Measurements from ENCODE around the gene NCK2. TPM values are rescaled to one million over a fixed set of nuclear protein-coding genes. Genes with fewer than 3 reads are reported as not detected.

Gene NCK2
- total RNA-seq, 3 donors from 2014 or later: 52.2 to 66.4 (median 57.6) TPM

GRCh38 chr2:105888625-105889024 lies 143.9 kb downstream of the NCK2 start:
- DNase-seq (peak in 1 of 3 donors; percentile 38), ATAC-seq (peak; percentile 80)
- Histone ChIP-seq H3K36me3 (ENCODE audit: low read depth) (no peaks in the 10 kb centered on the region), H3K9me3 (peaks cover 5% of the 10 kb centered on the region), H3K4me1 (ENCODE audit: low read depth) (peaks cover 3% of the 10 kb centered on the region), H3K4me3 (no peak overlapping the region)
- intact Hi-C loops (cut with DNase I, micrococcal nuclease): no loop called here
- TF ChIP-seq CTCF (IDR thresholded peaks at IDR 0.05): no peak

DNA sequence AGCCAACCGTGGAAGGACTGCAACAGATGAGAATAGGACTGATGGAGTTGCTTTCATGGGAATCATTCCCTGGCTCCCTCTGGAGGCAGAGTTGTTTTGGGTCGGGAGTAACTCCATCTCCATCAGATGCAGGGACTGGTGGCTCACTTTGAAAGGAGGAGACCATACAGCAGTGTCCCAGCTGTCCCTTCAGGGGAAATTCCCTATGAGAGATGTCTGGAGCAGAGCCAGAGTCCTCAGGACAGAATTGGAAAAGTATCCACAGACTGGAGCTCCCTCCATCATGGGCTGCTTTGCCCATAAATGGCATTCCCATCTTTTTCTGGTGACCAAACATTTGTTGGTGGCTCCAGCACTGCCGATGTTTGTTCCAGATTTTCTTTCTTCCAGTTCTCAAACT lies 144.3 kb downstream of the NCK2 start:
- Histone ChIP-seq H3K4me3 (no peak overlapping the region), H3K9me3 (peaks cover 5% of the 10 kb centered on the region), H3K36me3 (ENCODE audit: low read depth) (no peaks in the 10 kb centered on the region), H3K4me1 (ENCODE audit: low read depth) (peaks cover 3% of the 10 kb centered on the region)
- ATAC-seq (no peak), DNase-seq (no peak)
- no peak for TF ChIP-seq CTCF (IDR thresholded peaks at IDR 0.05)
- intact Hi-C loops (cut with DNase I, micrococcal nuclease): no loop called here

GRCh38 chr2:105890111-105890510 lies 145.4 kb downstream of the NCK2 start:
- Histone ChIP-seq H3K36me3 (ENCODE audit: low read depth) (no peaks in the 10 kb centered on the region), H3K4me3 (no peak overlapping the region), H3K4me1 (ENCODE audit: low read depth) (no peaks in the 10 kb centered on the region), H3K9me3 (peaks cover 5% of the 10 kb centered on the region)
- intact Hi-C loops (cut with DNase I, micrococcal nuclease): no loop called here
- no peak for DNase-seq
- no peak for TF ChIP-seq CTCF (IDR thresholded peaks at IDR 0.05)
- ATAC-seq: no peak

DNA sequence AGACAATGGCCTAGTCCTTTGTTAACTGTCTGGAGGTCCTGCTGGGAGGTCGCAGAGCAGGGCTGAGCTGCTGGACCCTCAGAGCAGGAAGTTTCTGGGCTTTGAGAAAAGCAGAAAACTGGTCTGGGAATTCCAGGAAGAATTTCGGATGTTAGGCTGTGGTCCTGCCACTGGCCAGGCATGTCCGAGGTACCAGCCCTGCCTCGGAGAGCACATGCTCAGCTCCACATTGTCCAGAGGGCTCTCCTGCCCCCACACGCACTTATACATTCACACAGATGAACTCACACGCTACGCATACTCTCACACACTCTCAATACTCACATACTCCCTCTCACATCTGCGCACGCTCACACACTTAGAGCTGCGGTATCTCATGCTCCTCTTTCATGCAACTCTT lies 146.1 kb downstream of the NCK2 start:
- no peak for DNase-seq
- no peak for ATAC-seq
- no peak for TF ChIP-seq CTCF (IDR thresholded peaks at IDR 0.05)
- intact Hi-C loops (cut with DNase I, micrococcal nuclease): no loop called here
- Histone ChIP-seq H3K36me3 (ENCODE audit: low read depth) (no peaks in the 10 kb centered on the region), H3K4me1 (ENCODE audit: low read depth) (no peaks in the 10 kb centered on the region), H3K9me3 (peaks cover 5% of the 10 kb centered on the region), H3K4me3 (no peak overlapping the region)

DNA sequence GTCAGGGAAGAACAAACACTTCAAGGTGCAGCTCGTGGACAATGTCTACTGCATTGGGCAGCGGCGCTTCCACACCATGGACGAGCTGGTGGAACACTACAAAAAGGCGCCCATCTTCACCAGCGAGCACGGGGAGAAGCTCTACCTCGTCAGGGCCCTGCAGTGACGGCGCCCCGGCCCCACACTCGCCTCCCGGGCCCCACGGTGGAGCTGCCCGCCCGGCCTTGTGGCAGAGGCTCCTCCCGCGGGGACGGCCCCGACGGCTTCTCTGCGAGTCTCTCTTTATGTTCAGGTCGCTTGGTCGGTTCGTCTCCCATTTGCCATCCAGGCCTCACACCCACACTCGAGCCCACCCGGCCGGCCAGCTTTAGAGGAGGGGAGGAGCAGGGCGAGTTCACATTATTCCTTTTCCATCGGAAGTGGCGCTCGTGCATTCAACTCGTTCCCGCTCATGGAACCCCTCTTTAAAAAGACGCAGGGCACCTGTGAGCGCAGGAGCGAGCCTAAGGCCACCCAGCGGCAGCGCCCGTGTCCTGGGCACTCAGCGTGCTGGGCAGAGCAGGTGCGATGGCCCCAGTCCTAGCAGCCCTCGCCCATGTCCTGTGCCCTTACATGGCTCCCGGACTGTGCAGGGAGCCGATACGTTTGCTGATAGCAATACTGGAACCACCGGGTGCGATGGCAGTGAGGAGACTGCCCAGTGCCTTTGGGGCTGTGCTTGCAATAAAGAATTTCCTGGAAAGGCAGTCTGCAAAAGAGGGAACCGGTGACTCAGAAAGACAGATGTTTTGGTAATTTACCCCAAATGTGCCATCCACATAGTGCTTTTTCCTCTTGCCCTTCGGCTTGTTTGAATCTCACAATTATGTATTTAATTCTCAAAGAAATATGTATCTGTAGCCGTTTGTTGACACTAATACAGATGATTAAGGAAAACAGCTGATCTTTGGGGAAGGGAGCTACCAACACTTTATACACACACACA lies 148.6 kb downstream of the NCK2 start:
- peaks cover 12% of the 10 kb centered on the region for H3K9me3 ChIP-seq
- DNase-seq: no peak
- TF ChIP-seq CTCF (IDR thresholded peaks at IDR 0.05): no peak
- H3K4me3 ChIP-seq: no peak overlapping the region
- no peaks in the 10 kb centered on the region for H3K36me3 ChIP-seq (ENCODE audit: low read depth)
- intact Hi-C loops (cut with DNase I, micrococcal nuclease): no loop called here
- no peaks in the 10 kb centered on the region for H3K4me1 ChIP-seq (ENCODE audit: low read depth)
- no peak for ATAC-seq
